Keratinocyte (primary cell): ENCODE data around the gene GPSM1. TPM values are rescaled to one million over a fixed set of nuclear protein-coding genes. Genes with fewer than 3 reads are reported as not detected.

Experiments used
- DNase-seq: peaks from one replicate; pipeline ENCODE4 v3.0.0-alpha.2; 2011; ENCODE audit warnings: low read depth, missing footprints, low spot score
- FAIRE-seq: peaks from 2 replicates; lab custom pipeline; 2011; peaks lifted over from hg19 to GRCh38; lab: Jason Lieb, UNC
- H2AFZ ChIP-seq: 2 replicates; pipeline ENCODE4 v1.6.0; 2012; ENCODE audit warnings: low read length, control low read depth, inconsistent platforms; ENCODE audit not compliant: control insufficient read depth
- H3K27ac ChIP-seq: 2 replicates; pipeline ENCODE4 v1.5.1; 2011; ENCODE audit warnings: low read length; ENCODE audit not compliant: control insufficient read depth, insufficient read depth
- H3K27me3 ChIP-seq: 3 replicates; pipeline ENCODE4 v1.6.0; 2011; ENCODE audit warnings: low read length; ENCODE audit not compliant: control insufficient read depth, insufficient read depth; ENCODE audit errors: extremely low read depth
- H3K36me3 ChIP-seq, 2 experiments: 2 replicates in 1 of 2; 3 replicates in 1 of 2; pipeline ENCODE4 v1.5.1; 2011; ENCODE audit warnings: low read length in 2 of 2, mild to moderate bottlenecking in 1 of 2; ENCODE audit not compliant: control insufficient read depth in 2 of 2, insufficient read depth in 2 of 2; ENCODE audit errors: extremely low read depth in 1 of 2
- H3K4me1 ChIP-seq: 3 replicates; pipeline ENCODE4 v1.5.1; 2011; ENCODE audit warnings: low read length; ENCODE audit not compliant: control insufficient read depth, insufficient read depth; ENCODE audit errors: extremely low read depth
- H3K4me2 ChIP-seq: 3 replicates; pipeline ENCODE4 v1.6.0; 2011; ENCODE audit warnings: low read depth, low read length; ENCODE audit not compliant: control insufficient read depth, insufficient read depth; ENCODE audit errors: extremely low read depth
- H3K4me3 ChIP-seq, 3 experiments: fragments of 200-600 bp in 1 of 3; sonication (generic) in 1 of 3; 2 replicates in 2 of 3; 3 replicates in 1 of 3; pipeline ENCODE4 v1.5.1; 2011 to 2016; ENCODE audit warnings: low read length in 3 of 3, mild to moderate bottlenecking in 3 of 3, control low read depth in 2 of 3, inconsistent platforms in 1 of 3, low read depth in 1 of 3, mixed read lengths in 1 of 3, mixed run types in 1 of 3, moderate library complexity in 1 of 3; ENCODE audit not compliant: control insufficient read depth in 2 of 3, insufficient read depth in 2 of 3; ENCODE audit errors: extremely low read depth in 1 of 3
- H3K79me2 ChIP-seq: 2 replicates; pipeline ENCODE4 v1.6.0; 2012; ENCODE audit warnings: low read length; ENCODE audit not compliant: control insufficient read depth, insufficient read depth
- H3K9ac ChIP-seq: 3 replicates; pipeline ENCODE4 v1.6.0; 2011; ENCODE audit warnings: low read length; ENCODE audit not compliant: control insufficient read depth, insufficient read depth; ENCODE audit errors: extremely low read depth
- H3K9me1 ChIP-seq: 3 replicates; pipeline ENCODE4 v1.6.0; 2011; ENCODE audit warnings: low read length; ENCODE audit not compliant: control insufficient read depth, insufficient read depth; ENCODE audit errors: extremely low read depth
- H3K9me3 ChIP-seq: 2 replicates; pipeline ENCODE4 v1.5.1; 2012; ENCODE audit warnings: low read depth, low read length; ENCODE audit not compliant: control insufficient read depth
- H4K20me1 ChIP-seq: 3 replicates; pipeline ENCODE4 v1.6.0; 2011; ENCODE audit warnings: low read length; ENCODE audit not compliant: control insufficient read depth, insufficient read depth; ENCODE audit errors: extremely low read depth
- CTCF ChIP-seq, 3 experiments: IDR thresholded peaks in 1 of 3; conservative IDR thresholded peaks in 1 of 3; optimal IDR thresholded peaks in 1 of 3; 2 replicates in 2 of 3; 3 replicates in 1 of 3; pipeline versions ENCODE3 to v1.5.1; 2011; ENCODE audit warnings: low read length in 3 of 3, mild to moderate bottlenecking in 3 of 3, moderate library complexity in 2 of 3, control low read depth in 1 of 3, inconsistent platforms in 1 of 3; ENCODE audit not compliant: insufficient read depth in 2 of 3; ENCODE audit errors: extremely low read depth in 1 of 3
- EZH2 ChIP-seq: IDR thresholded peaks from one replicate; pipeline ENCODE4 v1.6.1; 2012; ENCODE audit warnings: inconsistent platforms, mild to moderate bottlenecking, low read length, moderate library complexity
- dilution Hi-C: fragments of 300-500 bp; cut with MboI; formaldehyde crosslinking; loops from one replicate; pipeline ENCODE4 v1.7.0; 2020; ENCODE audit warnings: low sequenced_read_pairs; ENCODE audit not compliant: extremely low pct_ligation_motif_present
- polyA plus RNA-seq, 5 experiments: library from polyadenylated mRNA; depleted of rRNA in 3 of 5; stranded (reverse) in 3 of 5; stranded (forward) in 1 of 5; unstranded in 1 of 5; fragments of >200 nt; gene quantifications; 1 replicate in 1 of 5; 2 replicates in 3 of 5; 3 replicates in 1 of 5; pipeline versions ENCODE4 v1.2.1 to v1.2.3, GENCODE V29; 2011 to 2012; ENCODE audit warnings: missing spikeins in 2 of 5, low read depth in 1 of 5, low replicate concordance in 1 of 5

The GPSM1 gene
- polyA plus RNA-seq, 1 donor (not counting 4 experiments of a cell fraction or from before 2014, with no cell fraction given): 2.5 TPM

DNA sequence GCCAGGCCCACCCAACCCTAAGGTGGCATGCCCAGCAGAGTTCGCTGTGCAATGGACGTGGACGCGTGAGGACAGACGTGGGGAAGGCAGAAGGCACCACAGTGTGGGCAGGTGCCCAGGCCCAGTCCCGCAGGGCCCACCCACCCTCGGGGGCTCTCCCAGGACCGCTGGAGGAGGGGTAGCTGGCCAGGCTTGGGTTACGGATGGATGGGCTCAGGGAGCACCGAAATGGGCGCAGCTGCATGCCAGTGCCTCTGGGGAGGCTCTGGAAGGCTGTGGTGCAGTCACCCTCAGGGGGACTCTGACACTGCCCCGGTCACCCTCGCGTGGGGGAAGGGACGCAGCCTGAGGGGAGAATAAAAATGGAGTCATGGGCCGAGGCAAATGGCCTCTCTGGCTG is 9.6 kb upstream of the GPSM1 start:
- no peak overlapping the region for H3K27ac ChIP-seq
- H2AFZ ChIP-seq: no peak overlapping the region
- H3K9me3 ChIP-seq: peaks cover 8% of the 10 kb centered on the region
- H4K20me1 ChIP-seq: no peaks in the 10 kb centered on the region
- TF ChIP-seq CTCF (optimal IDR thresholded peaks at IDR 0.05 in 1 of 3, IDR thresholded peaks at IDR 0.05 in 1 of 3, conservative IDR thresholded peaks at IDR 0.05 in 1 of 3; ENCODE audit: extremely low read depth in 1 of 3, insufficient read depth in 2 of 3, low read length in 3 of 3) (no peak), EZH2 (no peak)
- H3K4me3 ChIP-seq: no peak overlapping the region
- no peaks in the 10 kb centered on the region for H3K36me3 ChIP-seq
- no peak overlapping the region for H3K9ac ChIP-seq
- dilution Hi-C loops: no loop called here
- DNase-seq (no peak), FAIRE-seq (no peak)
- H3K27me3 ChIP-seq: peaks cover 12% of the 10 kb centered on the region
- H3K79me2 ChIP-seq: no peaks in the 10 kb centered on the region
- no peaks in the 10 kb centered on the region for H3K9me1 ChIP-seq
- peaks cover 4% of the 10 kb centered on the region for H3K4me1 ChIP-seq
- no peak overlapping the region for H3K4me2 ChIP-seq

DNA sequence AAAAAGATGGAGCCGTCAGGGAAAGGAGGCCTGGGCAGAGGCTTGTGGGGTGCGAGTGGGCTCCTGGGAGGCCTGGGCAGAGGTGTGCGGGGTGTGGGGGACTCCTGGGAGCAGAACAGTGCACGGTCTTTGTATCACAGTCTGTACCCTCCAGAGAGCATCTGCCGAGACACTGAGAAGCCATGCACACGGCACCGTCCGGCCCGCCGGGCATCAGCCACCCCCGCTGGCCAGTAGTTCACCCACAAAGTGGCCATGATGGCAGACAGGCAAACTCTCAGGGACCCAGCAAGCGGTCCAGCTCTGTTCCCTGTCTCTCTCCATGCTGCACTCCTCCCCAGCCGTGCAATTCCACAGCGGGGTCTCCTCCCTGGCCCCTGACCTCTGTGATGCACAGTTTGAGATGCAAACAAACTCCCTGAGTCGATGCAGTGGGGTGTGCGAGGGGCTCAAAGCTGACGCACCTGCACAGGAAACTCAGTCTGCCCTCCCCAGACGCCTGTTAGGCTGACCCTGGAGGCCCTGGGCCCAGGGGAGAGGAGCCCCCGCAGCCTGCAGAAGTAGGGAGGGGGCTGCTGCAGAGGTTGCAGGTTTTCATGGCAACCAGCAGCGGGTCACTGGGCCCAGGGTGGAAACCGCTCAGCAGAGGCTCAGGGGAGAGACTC is 9.1 kb upstream of the GPSM1 start:
- no peak overlapping the region for H3K4me3 ChIP-seq
- DNase-seq (no peak), FAIRE-seq (no peak)
- no peaks in the 10 kb centered on the region for H3K9me1 ChIP-seq
- H3K9me3 ChIP-seq: peaks cover 8% of the 10 kb centered on the region
- no peak overlapping the region for H2AFZ ChIP-seq
- dilution Hi-C loops: no loop called here
- H4K20me1 ChIP-seq: no peaks in the 10 kb centered on the region
- no peak overlapping the region for H3K27ac ChIP-seq
- no peaks in the 10 kb centered on the region for H3K36me3 ChIP-seq
- peaks cover 7% of the 10 kb centered on the region for H3K4me1 ChIP-seq
- no peaks in the 10 kb centered on the region for H3K79me2 ChIP-seq
- no peak overlapping the region for H3K9ac ChIP-seq
- TF ChIP-seq EZH2 (no peak), CTCF (optimal IDR thresholded peaks at IDR 0.05 in 1 of 3, IDR thresholded peaks at IDR 0.05 in 1 of 3, conservative IDR thresholded peaks at IDR 0.05 in 1 of 3; ENCODE audit: extremely low read depth in 1 of 3, insufficient read depth in 2 of 3, low read length in 3 of 3) (no peak)
- no peak overlapping the region for H3K4me2 ChIP-seq
- peaks cover 17% of the 10 kb centered on the region for H3K27me3 ChIP-seq
